GM18870 (cell line): ENCODE results near the gene HLA-DMB.
"Not testable (repeated sequence)": the region's sequence is repeated elsewhere in the genome, so short reads cannot be mapped to it uniquely, and the experiment has no call there.

Source experiments
- ATAC-seq: cut with Tn5 transposase; IDR thresholded peaks from one replicate; pipeline ENCODE4 v1.9.1; 2021; ENCODE audit warnings: moderate library complexity; ENCODE audit not compliant: unreplicated experiment

The HLA-DMB gene

GRCh38 chr6:32950449-32950848 is 9.6 kb upstream of the HLA-DMB start:
- ATAC-seq, result no peak

- ATAC-seq, result no peak
These were observed 9.2 kb upstream of the HLA-DMB start for GRCh38 chr6:32950010-32950409.

- ATAC-seq, result no peak
These were observed 8.3 kb upstream of the HLA-DMB start for GRCh38 chr6:32949113-32949512.

- ATAC-seq, result no peak
These were observed 7.0 kb upstream of the HLA-DMB start for GRCh38 chr6:32947552-32948465.

- no peak for ATAC-seq
These were observed 6.1 kb upstream of the HLA-DMB start for GRCh38 chr6:32946893-32947292.

GRCh38 chr6:32945953-32946352 is 5.1 kb upstream of the HLA-DMB start:
- no peak for ATAC-seq

GRCh38 chr6:32945108-32945760 is 4.4 kb upstream of the HLA-DMB start:
- ATAC-seq, result no peak

- ATAC-seq, result no peak
These were observed 3.2 kb upstream of the HLA-DMB start for GRCh38 chr6:32943864-32944649.

- ATAC-seq, result not testable (repeated sequence)
These were observed 1.8 kb upstream of the HLA-DMB start for GRCh38 chr6:32942555-32943123.

- peak; percentile 53 for ATAC-seq
These were observed 463 bp upstream of the HLA-DMB start for GRCh38 chr6:32941214-32941768.

- no peak for ATAC-seq
These were observed 2.3 kb downstream of the HLA-DMB start for GRCh38 chr6:32938494-32938893.

- ATAC-seq, result no peak
These were observed 3.6 kb downstream of the HLA-DMB start for GRCh38 chr6:32937230-32937633.

GRCh38 chr6:32936239-32937152 is 4.3 kb downstream of the HLA-DMB start:
- no peak for ATAC-seq

GRCh38 chr6:32935551-32936238 is 5.1 kb downstream of the HLA-DMB start:
- no peak for ATAC-seq

GRCh38 chr6:32933661-32934085 is 7.2 kb downstream of the HLA-DMB start:
- ATAC-seq, result no peak

- ATAC-seq, result no peak
These were observed 8.5 kb downstream of the HLA-DMB start for GRCh38 chr6:32932132-32932868.

- ATAC-seq, result no peak
These were observed 9.6 kb downstream of the HLA-DMB start for GRCh38 chr6:32931211-32931610.

GRCh38 chr6:32922083-32922482 is 18.7 kb downstream of the HLA-DMB start:
- ATAC-seq, result no peak
